Measurements from ENCODE around the gene IL17A.
"Not testable (repeated sequence)": the region's sequence is repeated elsewhere in the genome, so short reads cannot be mapped to it uniquely, and the experiment has no call there.

Gene IL17A

GRCh38 chr6:52164319-52165094 is 21.7 kb upstream of the IL17A start:
- no peak for DNase-seq

- DNase-seq: no peak
These were observed 18.9 kb upstream of the IL17A start for GRCh38 chr6:52167267-52167666.

- not testable (repeated sequence) for DNase-seq
These were observed 17.8 kb upstream of the IL17A start for GRCh38 chr6:52168351-52168750.

GRCh38 chr6:52174118-52174517 is 12.1 kb upstream of the IL17A start:
- DNase-seq: no peak

- no peak for DNase-seq
These were observed 9.6 kb upstream of the IL17A start for GRCh38 chr6:52176550-52176949.

- no peak for DNase-seq
These were observed 8.2 kb upstream of the IL17A start for GRCh38 chr6:52177961-52178360.

- DNase-seq: no peak
These were observed 5.2 kb upstream of the IL17A start for GRCh38 chr6:52180787-52181558.

- no peak for DNase-seq
These were observed 3.0 kb upstream of the IL17A start for GRCh38 chr6:52183131-52183713.

GRCh38 chr6:52186480-52186879 is 305 bp downstream of the IL17A start:
- DNase-seq: no peak

GRCh38 chr6:52187098-52187497 is 923 bp downstream of the IL17A start:
- no peak for DNase-seq

- no peak for DNase-seq
These were observed 3.8 kb downstream of the IL17A start for GRCh38 chr6:52189974-52190373.

- no peak for DNase-seq
These were observed 4.2 kb downstream of the IL17A start for GRCh38 chr6:52190409-52190808.

GRCh38 chr6:52191824-52192223 is 5.6 kb downstream of the IL17A start:
- no peak for DNase-seq

GRCh38 chr6:52195886-52196285 is 9.7 kb downstream of the IL17A start:
- no peak for DNase-seq

GRCh38 chr6:52200088-52200487 is 13.9 kb downstream of the IL17A start:
- not testable (repeated sequence) for DNase-seq

- DNase-seq: no peak
These were observed 14.9 kb downstream of the IL17A start for GRCh38 chr6:52201046-52201445.

- DNase-seq: no peak
These were observed 15.3 kb downstream of the IL17A start for GRCh38 chr6:52201493-52201892.

GRCh38 chr6:52207066-52207465 is 20.9 kb downstream of the IL17A start:
- no peak for DNase-seq

GRCh38 chr6:52208612-52209011 is 22.4 kb downstream of the IL17A start:
- no peak for DNase-seq

- no peak for DNase-seq
These were observed 23.6 kb downstream of the IL17A start for GRCh38 chr6:52209770-52210169.

- DNase-seq: no peak
These were observed 24.1 kb downstream of the IL17A start for GRCh38 chr6:52210227-52210626.

- no peak for DNase-seq
These were observed 27.0 kb downstream of the IL17A start for GRCh38 chr6:52213127-52213526.

- DNase-seq: no peak
These were observed 29.6 kb downstream of the IL17A start for GRCh38 chr6:52215787-52216186.
